ENCODE results near the gene ETFB. TPM values are rescaled to one million over a fixed set of nuclear protein-coding genes. Genes with fewer than 3 reads are reported as not detected.

The ETFB gene
- total and polyA plus RNA-seq, 5 donors: 240 to 452 (median 264) TPM

GRCh38 chr19:51394050-51394836, 28.1 kb upstream of the ETFB start:
- H3K9me3 ChIP-seq (ENCODE audit: control insufficient read depth, low read length): no peaks in the 10 kb centered on the region
- no peaks in the 10 kb centered on the region for H3K27me3 ChIP-seq (ENCODE audit: control insufficient read depth, insufficient read depth)
- H3K4me1 ChIP-seq (ENCODE audit: control insufficient read depth, insufficient read depth, low read length): no peaks in the 10 kb centered on the region
- peak overlapping the region; percentile 55 for H3K27ac ChIP-seq (ENCODE audit: low read length)
- H3K4me3 ChIP-seq (ENCODE audit: low read length): peak overlapping the region; percentile 36
- DNase-seq: peak; percentile 94 to 96 (median 95)
- peak; percentile 97 to 98 for ATAC-seq
- WGBS: 1% methylated on average over 45 of the region's 45 CpGs
- intact Hi-C loops (cut with DNase I): loop anchor here in 1 of 4 donors (10.0 kb wide), 1 partner anchor 59 kb away; no protein-coding TSS in a partner anchor

- 69% methylated on average over 1 of the region's 1 CpG for WGBS
- Histone ChIP-seq H3K9me3 (ENCODE audit: control insufficient read depth, low read length) (no peaks in the 10 kb centered on the region), H3K27ac (ENCODE audit: low read length) (no peak overlapping the region), H3K4me3 (ENCODE audit: low read length) (no peak overlapping the region), H3K27me3 (ENCODE audit: control insufficient read depth, insufficient read depth) (no peaks in the 10 kb centered on the region), H3K4me1 (ENCODE audit: control insufficient read depth, insufficient read depth, low read length) (no peaks in the 10 kb centered on the region)
- ATAC-seq: no peak
- DNase-seq: no peak
- intact Hi-C loops (cut with DNase I): loop anchor here in 1 of 4 donors (10.0 kb wide), 1 partner anchor 58 kb away; no protein-coding TSS in a partner anchor
Observed at GRCh38 chr19:51392701-51393100, 26.5 kb upstream of the ETFB start.

- DNase-seq (no peak), ATAC-seq (no peak)
- H3K27ac ChIP-seq (ENCODE audit: low read length): no peak overlapping the region
- no peaks in the 10 kb centered on the region for H3K27me3 ChIP-seq (ENCODE audit: control insufficient read depth, insufficient read depth)
- H3K4me1 ChIP-seq (ENCODE audit: control insufficient read depth, insufficient read depth, low read length): no peaks in the 10 kb centered on the region
- 61% methylated on average over 8 of the region's 8 CpGs for WGBS
- intact Hi-C loops (cut with DNase I): loop anchor here in 1 of 4 donors (10.0 kb wide), 1 partner anchor 56 kb away; no protein-coding TSS in a partner anchor
- H3K9me3 ChIP-seq (ENCODE audit: control insufficient read depth, low read length): no peaks in the 10 kb centered on the region
- H3K4me3 ChIP-seq (ENCODE audit: low read length): no peak overlapping the region
Observed at GRCh38 chr19:51391073-51391611, 25.0 kb upstream of the ETFB start.

GRCh38 chr19:51389143-51389542, 23.0 kb upstream of the ETFB start:
- intact Hi-C loops (cut with DNase I): no loop called here
- no peak overlapping the region for H3K27ac ChIP-seq (ENCODE audit: low read length)
- DNase-seq: no peak
- H3K4me3 ChIP-seq (ENCODE audit: low read length): no peak overlapping the region
- H3K9me3 ChIP-seq (ENCODE audit: control insufficient read depth, low read length): no peaks in the 10 kb centered on the region
- H3K4me1 ChIP-seq (ENCODE audit: control insufficient read depth, insufficient read depth, low read length): no peaks in the 10 kb centered on the region
- 81% methylated on average over 14 of the region's 14 CpGs for WGBS
- ATAC-seq: no peak
- no peaks in the 10 kb centered on the region for H3K27me3 ChIP-seq (ENCODE audit: control insufficient read depth, insufficient read depth)

GRCh38 chr19:51387924-51388389, 21.8 kb upstream of the ETFB start, which contains the start of gene LIM2:
Gene LIM2, minus strand, starts transcription at chr19:51387974. Its CDS starts 531 bp downstream, at chr19:51387443.
- Histone ChIP-seq H3K9me3 (ENCODE audit: control insufficient read depth, low read length) (no peaks in the 10 kb centered on the region), H3K27me3 (ENCODE audit: control insufficient read depth, insufficient read depth) (no peaks in the 10 kb centered on the region), H3K4me1 (ENCODE audit: control insufficient read depth, insufficient read depth, low read length) (no peaks in the 10 kb centered on the region), H3K27ac (ENCODE audit: low read length) (no peak within 1 kb of the TSS), H3K4me3 (ENCODE audit: low read length) (no peak within 1 kb of the TSS)
- DNase-seq: no peak
- peak in 1 of 2 donors; percentile 19 for ATAC-seq
- intact Hi-C loops (cut with DNase I): no loop called here
- 83% methylated on average over 15 of the region's 15 CpGs for whole genome bisulfite sequencing

GRCh38 chr19:51386882-51387520, 20.8 kb upstream of the ETFB start:
- ATAC-seq (no peak), DNase-seq (no peak)
- no peaks in the 10 kb centered on the region for H3K27me3 ChIP-seq (ENCODE audit: control insufficient read depth, insufficient read depth)
- no peak overlapping the region for H3K27ac ChIP-seq (ENCODE audit: low read length)
- 88% methylated on average over 14 of the region's 14 CpGs for WGBS
- no peak overlapping the region for H3K4me3 ChIP-seq (ENCODE audit: low read length)
- H3K9me3 ChIP-seq (ENCODE audit: control insufficient read depth, low read length): no peaks in the 10 kb centered on the region
- intact Hi-C loops (cut with DNase I): no loop called here
- H3K4me1 ChIP-seq (ENCODE audit: control insufficient read depth, insufficient read depth, low read length): no peaks in the 10 kb centered on the region

GRCh38 chr19:51382004-51382403, 15.8 kb upstream of the ETFB start:
- intact Hi-C loops (cut with DNase I): no loop called here
- no peaks in the 10 kb centered on the region for H3K4me1 ChIP-seq (ENCODE audit: control insufficient read depth, insufficient read depth, low read length)
- WGBS: 96% methylated on average over 4 of the region's 4 CpGs
- ATAC-seq (no peak), DNase-seq (no peak)
- H3K9me3 ChIP-seq (ENCODE audit: control insufficient read depth, low read length): no peaks in the 10 kb centered on the region
- H3K27ac ChIP-seq (ENCODE audit: low read length): no peak overlapping the region
- H3K4me3 ChIP-seq (ENCODE audit: low read length): no peak overlapping the region
- H3K27me3 ChIP-seq (ENCODE audit: control insufficient read depth, insufficient read depth): no peaks in the 10 kb centered on the region

- intact Hi-C loops (cut with DNase I): no loop called here
- no peaks in the 10 kb centered on the region for H3K27me3 ChIP-seq (ENCODE audit: control insufficient read depth, insufficient read depth)
- DNase-seq (no peak), ATAC-seq (no peak)
- no peaks in the 10 kb centered on the region for H3K4me1 ChIP-seq (ENCODE audit: control insufficient read depth, insufficient read depth, low read length)
- H3K4me3 ChIP-seq (ENCODE audit: low read length): no peak overlapping the region
- 87% methylated on average over 9 of the region's 9 CpGs for WGBS
- H3K9me3 ChIP-seq (ENCODE audit: control insufficient read depth, low read length): no peaks in the 10 kb centered on the region
- H3K27ac ChIP-seq (ENCODE audit: low read length): no peak overlapping the region
Observed at GRCh38 chr19:51380379-51380778, 14.2 kb upstream of the ETFB start.

- H3K4me3 ChIP-seq (ENCODE audit: low read length): no peak overlapping the region
- WGBS: 80% methylated on average over 2 of the region's 2 CpGs
- H3K9me3 ChIP-seq (ENCODE audit: control insufficient read depth, low read length): no peaks in the 10 kb centered on the region
- H3K27me3 ChIP-seq (ENCODE audit: control insufficient read depth, insufficient read depth): no peaks in the 10 kb centered on the region
- ATAC-seq: no peak
- no peaks in the 10 kb centered on the region for H3K4me1 ChIP-seq (ENCODE audit: control insufficient read depth, insufficient read depth, low read length)
- DNase-seq: no peak
- H3K27ac ChIP-seq (ENCODE audit: low read length): no peak overlapping the region
- intact Hi-C loops (cut with DNase I): no loop called here
Observed at GRCh38 chr19:51377422-51377821, 11.2 kb upstream of the ETFB start.

- DNase-seq (no peak), ATAC-seq (no peak)
- H3K9me3 ChIP-seq (ENCODE audit: control insufficient read depth, low read length): no peaks in the 10 kb centered on the region
- 75% methylated on average over 11 of the region's 11 CpGs for WGBS
- intact Hi-C loops (cut with DNase I): no loop called here
- H3K27ac ChIP-seq (ENCODE audit: low read length): no peak overlapping the region
- H3K4me1 ChIP-seq (ENCODE audit: control insufficient read depth, insufficient read depth, low read length): no peaks in the 10 kb centered on the region
- H3K27me3 ChIP-seq (ENCODE audit: control insufficient read depth, insufficient read depth): no peaks in the 10 kb centered on the region
- no peak overlapping the region for H3K4me3 ChIP-seq (ENCODE audit: low read length)
Observed at GRCh38 chr19:51375504-51376221, 9.5 kb upstream of the ETFB start.

All from right cardiac atrium (tissue), 5 donors.